ENCODE measurements around the gene CNOT11. TPM values are rescaled to one million over a fixed set of nuclear protein-coding genes. Genes with fewer than 3 reads are reported as not detected.

The CNOT11 gene
- total and polyA plus RNA-seq, 2 of the 8 experiments (the other 6 are each of a cell fraction or from before 2014, with no cell fraction given) = 41.5 to 54.6 TPM

DNA sequence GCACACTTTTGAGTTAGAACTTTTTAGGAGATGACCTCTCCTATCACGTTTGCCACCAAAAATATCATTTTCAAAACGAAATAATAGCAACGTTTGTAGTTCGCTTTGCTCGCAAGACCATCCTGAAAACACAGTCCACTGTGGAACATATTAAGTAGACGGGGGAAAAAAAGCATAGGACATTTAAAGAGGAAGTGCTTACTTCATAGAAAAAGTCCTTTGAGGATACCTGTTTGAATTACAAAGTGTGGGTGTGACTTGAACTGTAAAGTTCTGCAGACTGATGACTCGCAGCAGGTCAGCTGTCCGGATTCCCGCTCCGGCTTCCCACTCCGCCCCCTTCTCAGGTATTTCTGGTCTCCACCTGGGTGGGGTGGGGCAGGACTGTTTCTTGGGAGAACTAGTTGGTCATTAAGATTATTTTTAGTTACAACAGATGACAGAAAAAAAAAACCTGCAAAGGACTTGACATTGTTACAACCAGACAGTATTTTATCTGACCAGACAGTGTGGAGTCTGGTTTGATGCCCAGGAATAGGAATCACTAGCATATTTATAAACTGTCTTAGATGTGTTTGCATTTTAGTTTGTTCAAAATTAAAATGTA, 13.3 kb downstream of the CNOT11 start:
- DNase-seq (ENCODE audit: low read depth in 1 of 2, low spot score in 2 of 2) (no peak), FAIRE-seq (no peak)
- ChIA-PET CTCF (ENCODE audit: partially characterized antibody) (interaction anchor here (0.6 to 2.4 kb wide), 4 partner anchors 14 to 252 kb away, joined by 3 to 5 read pairs (median 4); no protein-coding TSS in a partner anchor), POLR2A (ENCODE audit: partially characterized antibody) (interaction anchor here (1.1 to 4.3 kb wide), 2 partner anchors 12 to 13 kb away, joined by 4 to 17 read pairs; partner anchors contain the start of gene CNOT11)
- no peak overlapping the region for H2BK12ac ChIP-seq (ENCODE audit: low read depth, low read length)
- 83% methylated on average over 10 of the region's 11 CpGs; no CpG with 5 or more reads in 1 of the 2 experiments for WGBS, 2 experiments (ENCODE audit: extremely low coverage in 1 of 2, insufficient coverage in 1 of 2, insufficient read length in 1 of 2, insufficient replicate concordance in 2 of 2, low coverage in 1 of 2, low lambda C conversion rate in 2 of 2, missing lambda C conversion rate in 1 of 2)
- H4K20me1 ChIP-seq (replicated peaks in 1 of 2; ENCODE audit: control insufficient read depth in 1 of 2, insufficient read depth in 2 of 2, low read length in 2 of 2) = peaks cover 0 to 12% of the 10 kb centered on the region in 2 experiments
- no peak overlapping the region for H3K23ac ChIP-seq (ENCODE audit: insufficient read length)
- no peak overlapping the region for H4K91ac ChIP-seq (replicated peaks; ENCODE audit: insufficient read length, low read length)
- no peak overlapping the region for H2BK15ac ChIP-seq (ENCODE audit: low read length)
- H3K9ac ChIP-seq (replicated peaks in 1 of 4; ENCODE audit: extremely low read depth in 1 of 4, low read depth in 3 of 4, low read length in 3 of 4) = no peak overlapping the region
- H4K5ac ChIP-seq (ENCODE audit: insufficient read length, low read depth, low read length) = no peak overlapping the region
- H3K27me3 ChIP-seq (replicated peaks in 1 of 4; ENCODE audit: control insufficient read depth in 3 of 4, extremely low read depth in 1 of 4, insufficient read depth in 3 of 4, low read length in 3 of 4) = no peaks in the 10 kb centered on the region; a peak in 1 of 7 replicates
- H3K56ac ChIP-seq (replicated peaks; ENCODE audit: insufficient read length, low read depth, low read length) = no peak overlapping the region
- H3K9me3 ChIP-seq (ENCODE audit: insufficient read depth in 2 of 2, low read depth in 1 of 2, low read length in 1 of 2) = no peaks in the 10 kb centered on the region
- no peak overlapping the region for H3K14ac ChIP-seq (ENCODE audit: insufficient read length)
- peaks cover 0 to 3% of the 10 kb centered on the region in 2 experiments; a peak in 1 of 4 replicates for H3K79me2 ChIP-seq (ENCODE audit: control insufficient read depth in 1 of 2, insufficient read depth in 2 of 2, low read length in 2 of 2)
- H3K36me3 ChIP-seq (ENCODE audit: control insufficient read depth in 2 of 4, insufficient read depth in 4 of 4, low read length in 3 of 4) = peaks cover 0 to 86% (median 32%) of the 10 kb centered on the region in 4 experiments; a peak in 6 of 8 replicates
- H2AK5ac ChIP-seq (ENCODE audit: low read depth, low read length) = no peak overlapping the region
- H2BK5ac ChIP-seq (ENCODE audit: low read depth, low read length) = no peak overlapping the region
- no peak overlapping the region for H4K8ac ChIP-seq (ENCODE audit: extremely low read depth, insufficient read depth, low read length)
- H3K18ac ChIP-seq (ENCODE audit: extremely low read depth, low read length) = no peak overlapping the region
- H3K4me3 ChIP-seq (ENCODE audit: extremely low read depth in 1 of 4, insufficient read depth in 2 of 4, low read depth in 3 of 4, low read length in 4 of 4) = no peak overlapping the region
- no peak overlapping the region for H2BK120ac ChIP-seq (replicated peaks; ENCODE audit: low read depth, low read length)
- H3K79me1 ChIP-seq (ENCODE audit: low read depth, low read length) = no peaks in the 10 kb centered on the region
- no peaks in the 10 kb centered on the region for H3K23me2 ChIP-seq (ENCODE audit: low read depth, low read length)
- peaks cover 0 to 4% (median 0%) of the 10 kb centered on the region in 4 experiments; a peak in 1 of 7 replicates for H3K4me1 ChIP-seq (replicated peaks in 1 of 4; ENCODE audit: control insufficient read depth in 3 of 4, insufficient read depth in 4 of 4, low read length in 3 of 4)
- no peak overlapping the region for H3K4me2 ChIP-seq (ENCODE audit: insufficient read depth in 1 of 2, low read depth in 2 of 2, low read length in 2 of 2)
- H3K27ac ChIP-seq (ENCODE audit: low read depth, low read length) = no peak overlapping the region
- no peak overlapping the region for H2AFZ ChIP-seq (ENCODE audit: low read length)
- H3K4ac ChIP-seq (replicated peaks; ENCODE audit: insufficient read length, low read depth, low read length) = no peak overlapping the region
- H2BK20ac ChIP-seq (ENCODE audit: low read length) = no peak overlapping the region
- TF ChIP-seq, protein P1, sequence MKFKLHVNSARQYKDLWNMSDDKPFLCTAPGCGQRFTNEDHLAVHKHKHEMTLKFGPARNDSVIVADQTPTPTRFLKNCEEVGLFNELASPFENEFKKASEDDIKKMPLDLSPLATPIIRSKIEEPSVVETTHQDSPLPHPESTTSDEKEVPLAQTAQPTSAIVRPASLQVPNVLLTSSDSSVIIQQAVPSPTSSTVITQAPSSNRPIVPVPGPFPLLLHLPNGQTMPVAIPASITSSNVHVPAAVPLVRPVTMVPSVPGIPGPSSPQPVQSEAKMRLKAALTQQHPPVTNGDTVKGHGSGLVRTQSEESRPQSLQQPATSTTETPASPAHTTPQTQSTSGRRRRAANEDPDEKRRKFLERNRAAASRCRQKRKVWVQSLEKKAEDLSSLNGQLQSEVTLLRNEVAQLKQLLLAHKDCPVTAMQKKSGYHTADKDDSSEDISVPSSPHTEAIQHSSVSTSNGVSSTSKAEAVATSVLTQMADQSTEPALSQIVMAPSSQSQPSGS (IDR thresholded peaks at IDR 0.05; ENCODE audit: low read length) = no peak
- TF ChIP-seq RAD21 (IDR thresholded peaks at IDR 0.05 in 1 of 2, conservative IDR thresholded peaks at IDR 0.05 in 1 of 2; ENCODE audit: low read depth in 2 of 2, low read length in 2 of 2) = no peak
- TF ChIP-seq TAF7 (optimal IDR thresholded peaks at IDR 0.05; ENCODE audit: borderline replicate concordance, low read depth, low read length) = no peak
- TF ChIP-seq CBX8 (IDR thresholded peaks at IDR 0.05; ENCODE audit: borderline replicate concordance, low read depth, low read length) = no peak
- no peak for TF ChIP-seq SAP30 (IDR thresholded peaks at IDR 0.05; ENCODE audit: insufficient read depth, insufficient replicate concordance, low read length)
- no peak for TF ChIP-seq POLR2AphosphoS5 (IDR thresholded peaks at IDR 0.05; ENCODE audit: low read depth, low read length)
- no peak for TF ChIP-seq CBX5 (IDR thresholded peaks at IDR 0.05; ENCODE audit: low read depth, low read length)
- TF ChIP-seq KDM4A (IDR thresholded peaks at IDR 0.05; ENCODE audit: low read depth, low read length, severe bottlenecking) = no peak
- TF ChIP-seq BCL11A (IDR thresholded peaks at IDR 0.05; ENCODE audit: low read depth in 2 of 2, low read length in 2 of 2) = no peak
- TF ChIP-seq RBBP5 (IDR thresholded peaks at IDR 0.05; ENCODE audit: borderline replicate concordance, low read depth, low read length) = no peak
